Neural cell (in vitro differentiated cells): ENCODE measurements around the gene DDX27. TPM values are rescaled to one million over a fixed set of nuclear protein-coding genes. Genes with fewer than 3 reads are reported as not detected.

Source experiments
- H2AFZ ChIP-seq: fragments of 200-600, 300-800 bp; sonication (generic), shearing (Covaris generic); 2 replicates; pipeline ENCODE4 v1.6.0; 2014; ENCODE audit warnings: low read depth, mild to moderate bottlenecking, antibody characterized with exemption, low read length, moderate library complexity
- H3F3A ChIP-seq: fragments of 200-600 bp; shearing (Covaris generic); 2 replicates; pipeline ENCODE4 v1.6.1; 2016; ENCODE audit warnings: mild to moderate bottlenecking, moderate library complexity, mixed read lengths, antibody characterized with exemption, low read length; ENCODE audit not compliant: insufficient read depth, poor library complexity, severe bottlenecking
- H3K27ac ChIP-seq: fragments of 200-600, 300-800 bp; sonication (generic), shearing (Covaris generic); 2 replicates; pipeline ENCODE4 v1.5.1; 2014; ENCODE audit warnings: mild to moderate bottlenecking, low read length, moderate library complexity
- H3K27me3 ChIP-seq: fragments of 300-800, 200-600 bp; sonication (generic), shearing (Covaris generic); 2 replicates; pipeline ENCODE4 v1.6.0; 2014; ENCODE audit warnings: mild to moderate bottlenecking, low read depth, low read length, moderate library complexity; ENCODE audit not compliant: insufficient read depth
- H3K36me3 ChIP-seq: fragments of 300-800, 200-600 bp; sonication (generic), shearing (Covaris generic); 2 replicates; pipeline ENCODE4 v1.5.1; 2014; ENCODE audit warnings: mild to moderate bottlenecking, antibody characterized with exemption, low read length, moderate library complexity; ENCODE audit not compliant: insufficient read depth
- H3K4me2 ChIP-seq: fragments of 300-800, 200-600 bp; sonication (generic), shearing (Covaris generic); 2 replicates; pipeline ENCODE4 v1.6.0; 2014; ENCODE audit warnings: mild to moderate bottlenecking, low read length
- H3K4me3 ChIP-seq: fragments of 300-800, 200-600 bp; sonication (generic), shearing (Covaris generic); 2 replicates; pipeline ENCODE4 v1.5.1; 2014; ENCODE audit warnings: mild to moderate bottlenecking, low read length, moderate library complexity
- H3K79me2 ChIP-seq: fragments of 200-600 bp; shearing (Covaris generic); replicated peaks from 2 replicates; pipeline ENCODE4 v1.6.0; 2014; ENCODE audit warnings: mild to moderate bottlenecking, low read length, moderate library complexity; ENCODE audit not compliant: insufficient read depth
- H3K9ac ChIP-seq: fragments of 300-800, 200-600 bp; sonication (generic), shearing (Covaris generic); 2 replicates; pipeline ENCODE4 v1.6.1; 2016; ENCODE audit warnings: mild to moderate bottlenecking, low read length, mixed read lengths
- H3K9me2 ChIP-seq: fragments of 200-600 bp; shearing (Covaris generic); 2 replicates; pipeline ENCODE4 v1.6.1; 2016; ENCODE audit warnings: mild to moderate bottlenecking, low read length, mixed read lengths; ENCODE audit not compliant: insufficient read depth
- H3K9me3 ChIP-seq: fragments of 200-600, 300-800 bp; sonication (generic), shearing (Covaris generic); 2 replicates; pipeline ENCODE4 v1.6.1; 2016; ENCODE audit warnings: mild to moderate bottlenecking, mixed run types, low read length, moderate library complexity, mixed read lengths
- H4K20me1 ChIP-seq: fragments of 200-600 bp; shearing (Covaris generic); 2 replicates; pipeline ENCODE4 v1.6.1; 2016; ENCODE audit warnings: mild to moderate bottlenecking, mixed run types; ENCODE audit not compliant: insufficient read depth
- EP300 ChIP-seq: fragments of 450-650 bp; conservative IDR thresholded peaks from 2 replicates; pipeline ENCODE4 v1.6.1; 2014; ENCODE audit warnings: antibody characterized with exemption, mild to moderate bottlenecking, moderate library complexity; ENCODE audit not compliant: poor library complexity, severe bottlenecking
- EZH2 ChIP-seq: fragments of 200-600, 300-800 bp; shearing (Covaris generic), sonication (generic); IDR thresholded peaks from 2 replicates; pipeline ENCODE4 v1.6.1; 2014; ENCODE audit warnings: antibody characterized with exemption, low read length, borderline replicate concordance, mild to moderate bottlenecking; ENCODE audit not compliant: insufficient read depth, poor library complexity, severe bottlenecking
- MXI1 ChIP-seq: fragments of 450-650 bp; conservative IDR thresholded peaks from 2 replicates; pipeline ENCODE4 v1.6.1; 2014; ENCODE audit warnings: antibody characterized with exemption, mild to moderate bottlenecking; ENCODE audit not compliant: poor library complexity, severe bottlenecking
- POLR2AphosphoS5 ChIP-seq: IDR thresholded peaks from 2 replicates; pipeline ENCODE4 v1.6.1; 2012
- RAD21 ChIP-seq: fragments of 450-650 bp; conservative IDR thresholded peaks from 2 replicates; pipeline ENCODE4 v1.6.1; 2014; ENCODE audit warnings: antibody characterized with exemption, mild to moderate bottlenecking, moderate library complexity
- REST ChIP-seq: IDR thresholded peaks from 2 replicates; pipeline ENCODE4 v1.6.1; 2012; ENCODE audit warnings: borderline replicate concordance
- SMC3 ChIP-seq: fragments of 450-650 bp; conservative IDR thresholded peaks from 2 replicates; pipeline ENCODE4 v1.6.1; 2014; ENCODE audit warnings: antibody characterized with exemption, mild to moderate bottlenecking, moderate library complexity; ENCODE audit not compliant: poor library complexity
- TAF1 ChIP-seq: IDR thresholded peaks from 2 replicates; pipeline ENCODE4 v1.6.1; 2012; ENCODE audit warnings: low read depth
- polyA plus RNA-seq: library from polyadenylated mRNA; depleted of rRNA; stranded (reverse); fragments of >200 nt; gene quantifications from 2 replicates; pipeline ENCODE4 v1.2.3, GENCODE V29; 2014
- TF ChIP-seq, protein P1 (sequence below): fragments of 450-650 bp; IDR thresholded peaks from 2 replicates; pipeline ENCODE4 v1.5.1; 2014; ENCODE audit warnings: antibody characterized with exemption, mild to moderate bottlenecking, moderate library complexity; ENCODE audit not compliant: poor library complexity, severe bottlenecking

DDX27 gene
- polyA plus RNA-seq, 1 donor from 2014 or later = 35.4 TPM

DNA sequence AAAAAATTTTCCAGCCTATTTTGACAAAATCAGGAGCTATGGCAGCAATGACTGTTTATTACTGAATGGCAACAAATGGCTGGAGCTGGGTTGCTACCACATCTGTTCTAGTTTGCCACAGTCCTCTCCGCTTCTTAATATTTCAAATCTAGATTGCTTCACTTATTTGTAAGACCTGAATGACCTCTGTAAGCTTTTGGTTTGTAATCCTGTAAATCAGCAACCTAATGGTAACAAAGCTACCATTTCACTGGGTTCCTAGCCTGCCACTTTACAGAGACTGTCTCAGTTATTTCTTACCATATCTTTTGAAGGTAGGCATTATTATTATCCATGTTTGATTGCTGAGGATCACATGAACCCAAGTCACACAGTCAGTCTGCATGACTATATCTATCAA, 43.2 kb downstream of the DDX27 start:
- H3K9me2 ChIP-seq = no peaks in the 10 kb centered on the region
- no peaks in the 10 kb centered on the region for H3F3A ChIP-seq
- H4K20me1 ChIP-seq = no peaks in the 10 kb centered on the region
- H3K9me3 ChIP-seq = no peaks in the 10 kb centered on the region
- H3K4me2 ChIP-seq = no peak overlapping the region
- no peak overlapping the region for H3K27ac ChIP-seq
- H3K9ac ChIP-seq = no peak overlapping the region
- H3K4me3 ChIP-seq = no peak overlapping the region
- TF ChIP-seq EP300 (no peak), REST (no peak), SMC3 (no peak), MXI1 (no peak), EZH2 (no peak), RAD21 (no peak), POLR2AphosphoS5 (no peak), TAF1 (no peak)
- TF ChIP-seq, protein P1, sequence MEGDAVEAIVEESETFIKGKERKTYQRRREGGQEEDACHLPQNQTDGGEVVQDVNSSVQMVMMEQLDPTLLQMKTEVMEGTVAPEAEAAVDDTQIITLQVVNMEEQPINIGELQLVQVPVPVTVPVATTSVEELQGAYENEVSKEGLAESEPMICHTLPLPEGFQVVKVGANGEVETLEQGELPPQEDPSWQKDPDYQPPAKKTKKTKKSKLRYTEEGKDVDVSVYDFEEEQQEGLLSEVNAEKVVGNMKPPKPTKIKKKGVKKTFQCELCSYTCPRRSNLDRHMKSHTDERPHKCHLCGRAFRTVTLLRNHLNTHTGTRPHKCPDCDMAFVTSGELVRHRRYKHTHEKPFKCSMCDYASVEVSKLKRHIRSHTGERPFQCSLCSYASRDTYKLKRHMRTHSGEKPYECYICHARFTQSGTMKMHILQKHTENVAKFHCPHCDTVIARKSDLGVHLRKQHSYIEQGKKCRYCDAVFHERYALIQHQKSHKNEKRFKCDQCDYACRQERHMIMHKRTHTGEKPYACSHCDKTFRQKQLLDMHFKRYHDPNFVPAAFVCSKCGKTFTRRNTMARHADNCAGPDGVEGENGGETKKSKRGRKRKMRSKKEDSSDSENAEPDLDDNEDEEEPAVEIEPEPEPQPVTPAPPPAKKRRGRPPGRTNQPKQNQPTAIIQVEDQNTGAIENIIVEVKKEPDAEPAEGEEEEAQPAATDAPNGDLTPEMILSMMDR = no peak
- peaks cover 5% of the 10 kb centered on the region for H3K79me2 ChIP-seq
- peaks cover 6% of the 10 kb centered on the region for H3K36me3 ChIP-seq
- H2AFZ ChIP-seq = no peak overlapping the region
- H3K27me3 ChIP-seq = no peaks in the 10 kb centered on the region

DNA sequence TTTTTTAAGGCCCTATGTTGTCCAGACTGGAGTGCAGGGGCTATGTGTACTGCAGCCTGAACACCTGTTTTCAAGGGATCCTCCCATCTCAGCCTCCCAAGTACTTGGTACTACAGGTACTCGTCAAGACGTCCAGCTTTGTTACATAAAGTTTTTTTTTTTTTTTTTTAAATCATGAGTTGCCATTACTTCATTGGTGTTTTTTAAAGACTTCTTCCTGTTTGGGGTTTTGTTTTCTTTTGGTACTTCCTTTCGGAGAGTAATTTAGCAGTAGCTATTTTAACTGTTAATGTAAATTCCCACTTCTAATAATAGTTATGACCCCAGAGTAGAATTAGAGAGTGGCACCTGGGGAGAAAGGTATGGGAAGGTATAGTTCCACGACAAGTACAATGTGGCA, 48.1 kb downstream of the DDX27 start:
- peaks cover 5% of the 10 kb centered on the region for H3K36me3 ChIP-seq
- H3K9ac ChIP-seq = no peak overlapping the region
- no peak overlapping the region for H3K27ac ChIP-seq
- no peaks in the 10 kb centered on the region for H3K9me2 ChIP-seq
- no peak for TF ChIP-seq EP300
- no peak for TF ChIP-seq REST
- no peak for TF ChIP-seq EZH2
- H3K27me3 ChIP-seq = no peaks in the 10 kb centered on the region
- H3K4me2 ChIP-seq = no peak overlapping the region
- peaks cover 19% of the 10 kb centered on the region for H3K79me2 ChIP-seq
- no peaks in the 10 kb centered on the region for H3K9me3 ChIP-seq
- no peak overlapping the region for H3K4me3 ChIP-seq
- no peaks in the 10 kb centered on the region for H3F3A ChIP-seq
- no peaks in the 10 kb centered on the region for H4K20me1 ChIP-seq
- no peak overlapping the region for H2AFZ ChIP-seq
